SJSA1 (cell line): ENCODE results near the gene PRSS2. TPM values are rescaled to one million over a fixed set of nuclear protein-coding genes. Genes with fewer than 3 reads are reported as not detected.

Experiments used
- DNase-seq, 2 experiments: peaks; one replicate each; pipeline ENCODE4 v3.0.0-alpha.2; 2015 to 2020; ENCODE audit warnings: low spot score in 2 of 2, low read depth in 1 of 2
- H3K27ac ChIP-seq: fragments of 250-450 bp; sonication (Bioruptor Pico); 2 replicates; pipeline ENCODE4 v1.5.1; 2020; ENCODE audit warnings: mild to moderate bottlenecking, moderate library complexity
- H3K27me3 ChIP-seq: fragments of 250-450 bp; sonication (Bioruptor Pico); replicated peaks from 2 replicates; pipeline ENCODE4 v1.5.1; 2020; ENCODE audit warnings: mild to moderate bottlenecking, moderate library complexity
- H3K36me3 ChIP-seq: fragments of 250-450 bp; sonication (Bioruptor Pico); 2 replicates; pipeline ENCODE4 v1.5.1; 2020; ENCODE audit warnings: mild to moderate bottlenecking
- H3K4me1 ChIP-seq: fragments of 250-450 bp; sonication (Bioruptor Pico); replicated peaks from 2 replicates; pipeline ENCODE4 v1.6.1; 2021; ENCODE audit warnings: mild to moderate bottlenecking
- H3K4me3 ChIP-seq: fragments of 250-450 bp; sonication (Bioruptor Pico); 2 replicates; pipeline ENCODE4 v1.5.1; 2020; ENCODE audit warnings: mild to moderate bottlenecking
- H3K9me3 ChIP-seq: fragments of 250-450 bp; sonication (Bioruptor Pico); replicated peaks from 2 replicates; pipeline ENCODE4 v1.5.1; 2020; ENCODE audit warnings: mild to moderate bottlenecking
- total RNA-seq: library from RNA; depleted of rRNA; stranded (reverse); fragments of >200 nt; shearing (Covaris generic); gene quantifications from 2 replicates; pipeline ENCODE4 v1.2.3, GENCODE V29; 2014

The PRSS2 gene
- total RNA-seq, 1 experiment from 2014 or later: not detected

GRCh38 chr7:142806957-142807356, 36.2 kb downstream of the PRSS2 start:
- H3K27ac ChIP-seq: no peak overlapping the region
- no peak overlapping the region for H3K4me3 ChIP-seq
- H3K4me1 ChIP-seq: no peaks in the 10 kb centered on the region
- H3K9me3 ChIP-seq: no peaks in the 10 kb centered on the region
- peaks cover 7% of the 10 kb centered on the region; the same call in 1 of the 2 replicates for H3K27me3 ChIP-seq
- no peak for DNase-seq
- H3K36me3 ChIP-seq: no peaks in the 10 kb centered on the region

DNA sequence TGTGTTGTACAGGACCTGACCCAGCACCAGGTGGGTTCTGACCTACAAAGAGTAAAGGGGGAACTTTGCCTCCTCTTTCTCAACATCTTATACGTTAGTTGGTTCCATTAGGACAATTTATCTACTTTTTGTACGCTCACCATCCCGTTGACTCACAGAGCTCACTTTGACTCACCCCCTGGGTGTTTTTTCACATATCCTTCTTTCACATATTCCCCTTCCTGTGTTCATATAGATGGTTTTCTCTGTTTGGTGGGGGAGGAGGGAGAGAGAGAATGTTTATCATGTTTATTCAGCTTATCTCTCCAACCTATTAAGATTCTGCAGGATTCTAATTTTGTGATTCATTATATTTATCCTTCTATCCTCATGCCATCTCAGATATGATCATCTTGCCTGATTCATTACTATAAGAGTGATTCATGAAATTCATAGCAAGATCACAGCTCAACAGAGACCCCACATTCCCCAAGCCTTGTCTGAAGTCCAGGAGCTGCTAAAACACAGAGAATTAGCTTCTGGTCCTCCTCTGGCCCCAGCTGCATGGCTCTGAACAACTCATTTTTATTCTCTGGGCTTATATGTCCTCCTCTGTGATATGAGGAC, 37.2 kb downstream of the PRSS2 start:
- Histone ChIP-seq H3K36me3 (no peaks in the 10 kb centered on the region), H3K27ac (no peak overlapping the region), H3K4me1 (no peaks in the 10 kb centered on the region), H3K4me3 (no peak overlapping the region), H3K27me3 (peaks cover 7% of the 10 kb centered on the region; the same call in 1 of the 2 replicates), H3K9me3 (no peaks in the 10 kb centered on the region)
- no peak for DNase-seq

DNA sequence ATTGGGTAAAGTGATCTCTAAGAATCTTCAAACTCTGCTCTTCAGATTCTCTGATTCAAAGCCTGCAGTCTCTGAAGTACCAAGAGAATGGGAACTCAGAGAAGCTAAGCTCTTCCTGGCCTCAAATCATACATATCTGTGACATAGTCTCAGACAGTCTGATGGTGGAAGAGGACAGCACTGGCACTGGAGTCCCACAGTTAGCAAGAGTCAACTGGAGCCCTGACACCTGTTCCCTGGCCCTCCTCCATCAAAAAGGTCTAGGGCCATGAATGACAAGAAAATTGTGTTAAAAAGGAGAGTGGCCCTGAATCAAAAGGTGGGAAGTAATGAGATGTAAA, 37.7 kb downstream of the PRSS2 start:
- H3K9me3 ChIP-seq: no peaks in the 10 kb centered on the region
- no peaks in the 10 kb centered on the region for H3K4me1 ChIP-seq
- H3K4me3 ChIP-seq: no peak overlapping the region
- H3K27me3 ChIP-seq: peaks cover 7% of the 10 kb centered on the region; the same call in 1 of the 2 replicates
- no peaks in the 10 kb centered on the region for H3K36me3 ChIP-seq
- H3K27ac ChIP-seq: no peak overlapping the region
- DNase-seq: no peak

GRCh38 chr7:142808802-142809583, 38.2 kb downstream of the PRSS2 start:
- Histone ChIP-seq H3K36me3 (no peaks in the 10 kb centered on the region), H3K27me3 (peaks cover 7% of the 10 kb centered on the region; the same call in 1 of the 2 replicates), H3K9me3 (no peaks in the 10 kb centered on the region), H3K27ac (no peak overlapping the region), H3K4me3 (no peak overlapping the region), H3K4me1 (no peaks in the 10 kb centered on the region)
- no peak for DNase-seq

GRCh38 chr7:142809671-142810070, 38.9 kb downstream of the PRSS2 start:
- Histone ChIP-seq H3K27me3 (peaks cover 7% of the 10 kb centered on the region; the same call in 1 of the 2 replicates), H3K4me3 (no peak overlapping the region), H3K9me3 (no peaks in the 10 kb centered on the region), H3K4me1 (no peaks in the 10 kb centered on the region), H3K36me3 (no peaks in the 10 kb centered on the region), H3K27ac (no peak overlapping the region)
- DNase-seq: no peak

DNA sequence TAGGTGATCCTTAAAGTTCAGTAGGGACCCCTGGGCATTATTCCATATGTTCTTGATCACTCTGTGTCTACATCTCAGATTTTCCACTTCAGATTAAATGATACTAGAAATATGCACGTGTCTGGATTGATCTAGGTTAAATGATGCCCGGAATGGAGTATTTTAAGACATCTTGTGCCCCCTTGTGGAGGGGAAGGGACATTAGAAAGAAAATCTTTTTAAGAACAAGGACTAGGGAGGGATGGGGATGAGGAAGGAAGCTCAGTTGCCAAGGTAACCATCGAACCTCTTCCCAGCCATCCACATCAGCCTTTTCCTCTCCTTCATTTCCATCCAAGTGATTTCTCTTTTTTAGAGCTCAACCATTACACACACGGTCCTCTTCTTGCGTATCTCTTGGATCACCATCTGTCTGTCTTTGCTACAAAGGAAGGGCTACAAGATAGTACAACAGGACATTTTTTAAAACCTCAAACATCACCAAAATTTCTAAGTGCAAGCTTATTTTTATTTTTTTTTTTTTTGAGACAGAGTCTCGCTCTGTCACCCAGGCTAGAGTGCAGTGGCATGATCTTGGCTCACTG, 40.5 kb downstream of the PRSS2 start:
- Histone ChIP-seq H3K9me3 (no peaks in the 10 kb centered on the region), H3K36me3 (no peaks in the 10 kb centered on the region), H3K4me1 (no peaks in the 10 kb centered on the region), H3K4me3 (no peak overlapping the region), H3K27me3 (peaks cover 12% of the 10 kb centered on the region; the same call in 1 of the 2 replicates), H3K27ac (no peak overlapping the region)
- DNase-seq: peak in 1 of 2 experiments; percentile 39

DNA sequence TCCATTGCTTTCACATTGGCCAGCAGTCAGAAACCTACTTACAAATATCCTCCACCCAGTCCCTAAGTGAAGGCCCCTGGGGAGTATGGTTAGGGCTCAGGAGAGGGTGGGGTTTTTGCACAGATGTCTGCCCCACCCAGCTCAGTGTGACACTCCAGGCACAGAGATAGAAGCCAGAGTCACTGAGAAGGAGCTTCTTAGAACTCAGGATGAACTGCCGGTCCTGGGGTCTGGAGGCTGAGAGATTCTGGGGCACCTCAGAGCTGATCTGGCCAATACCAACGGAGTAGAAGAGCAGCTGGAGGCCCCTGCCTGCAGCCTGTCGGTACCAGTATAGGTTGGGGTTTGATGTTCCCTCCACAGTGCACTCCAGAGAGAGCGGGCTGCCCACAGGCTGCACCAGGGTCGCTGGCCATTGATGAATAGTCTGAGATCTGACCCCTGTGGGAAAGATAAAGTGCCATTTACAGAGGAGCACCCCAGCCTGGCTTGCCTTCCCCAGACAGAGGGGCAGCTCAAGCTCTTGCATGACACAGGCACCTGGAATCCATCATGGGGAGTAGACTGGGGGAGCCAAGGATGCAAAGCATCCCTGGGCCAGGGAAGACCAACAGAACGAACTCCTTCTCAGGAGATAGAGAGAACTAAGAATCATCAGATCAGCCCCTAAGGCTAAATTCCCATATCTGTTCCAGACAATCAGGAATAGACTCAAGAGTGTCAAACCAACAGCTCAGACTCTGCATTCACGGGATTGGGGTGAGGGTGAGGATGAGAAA, 41.9 kb downstream of the PRSS2 start:
- H3K4me3 ChIP-seq: no peak overlapping the region
- no peaks in the 10 kb centered on the region for H3K9me3 ChIP-seq
- H3K27me3 ChIP-seq: peaks cover 17% of the 10 kb centered on the region; the same call in 1 of the 2 replicates
- no peaks in the 10 kb centered on the region for H3K4me1 ChIP-seq
- H3K36me3 ChIP-seq: no peaks in the 10 kb centered on the region
- no peak for DNase-seq
- no peak overlapping the region for H3K27ac ChIP-seq

GRCh38 chr7:142813226-142813625, 42.5 kb downstream of the PRSS2 start:
- no peak overlapping the region for H3K4me3 ChIP-seq
- no peak overlapping the region for H3K27ac ChIP-seq
- peaks cover 18% of the 10 kb centered on the region; the same call in 1 of the 2 replicates for H3K27me3 ChIP-seq
- H3K4me1 ChIP-seq: no peaks in the 10 kb centered on the region
- DNase-seq: no peak
- no peaks in the 10 kb centered on the region for H3K9me3 ChIP-seq
- no peaks in the 10 kb centered on the region for H3K36me3 ChIP-seq

DNA sequence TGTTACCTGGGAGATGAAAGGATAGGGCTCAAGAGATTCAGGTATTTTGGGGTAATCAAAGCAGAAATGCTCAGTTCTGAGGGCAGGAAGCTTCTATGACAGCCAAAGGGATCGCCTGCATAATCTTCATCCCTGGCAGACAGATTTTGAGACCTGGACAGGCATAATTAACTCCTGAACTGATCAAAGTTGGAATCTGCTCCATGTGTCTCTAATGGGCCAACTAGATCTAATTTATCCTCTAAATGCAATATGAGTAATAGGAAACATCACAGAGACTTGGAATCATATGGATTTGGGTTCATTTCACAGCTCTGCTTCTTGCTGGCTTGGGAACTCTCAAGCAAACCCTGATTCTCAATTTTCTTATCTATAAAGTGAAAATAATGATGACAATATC, 42.9 kb downstream of the PRSS2 start:
- H3K9me3 ChIP-seq: no peaks in the 10 kb centered on the region
- no peak overlapping the region for H3K4me3 ChIP-seq
- H3K27ac ChIP-seq: no peak overlapping the region
- peaks cover 18% of the 10 kb centered on the region; the same call in 1 of the 2 replicates for H3K27me3 ChIP-seq
- H3K4me1 ChIP-seq: no peaks in the 10 kb centered on the region
- H3K36me3 ChIP-seq: no peaks in the 10 kb centered on the region
- DNase-seq: no peak

DNA sequence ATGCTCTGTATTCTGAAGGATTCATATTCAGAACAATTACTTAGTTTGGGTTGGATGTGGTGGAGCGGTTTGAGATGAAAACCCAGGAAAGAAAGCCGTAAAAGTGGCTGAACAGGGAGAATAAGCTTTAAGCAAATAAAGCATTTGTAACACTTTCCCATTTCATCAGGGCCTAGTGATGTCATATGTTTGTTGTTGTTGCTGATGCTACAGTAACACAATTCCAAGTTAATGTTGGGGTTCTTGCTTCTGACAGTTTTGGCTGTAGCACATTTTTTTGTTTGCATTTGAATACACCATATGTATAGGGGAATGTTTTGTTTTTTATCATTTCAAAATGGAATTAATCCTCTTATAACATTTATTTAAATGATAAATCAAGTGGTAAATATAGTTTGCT, 43.7 kb downstream of the PRSS2 start:
- no peak for DNase-seq

DNA sequence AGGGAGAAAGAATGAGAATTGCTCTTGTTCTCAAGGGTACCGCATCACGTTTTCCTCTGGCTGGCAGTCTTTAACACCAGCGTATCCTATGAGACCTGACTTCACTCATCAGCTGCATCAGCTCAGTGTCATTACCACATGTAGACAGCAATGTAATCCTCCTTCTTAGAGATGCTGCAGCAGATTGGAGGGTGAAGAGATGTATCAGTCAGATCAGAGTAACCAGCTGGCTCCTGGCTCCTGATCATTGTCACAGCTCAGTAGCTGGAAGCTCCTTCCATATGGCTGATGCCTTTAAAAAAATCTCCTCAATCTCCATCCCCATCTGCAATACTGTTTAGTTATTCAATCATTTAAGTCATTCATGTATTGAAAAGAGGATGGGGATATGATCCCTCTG, 44.4 kb downstream of the PRSS2 start:
- Histone ChIP-seq H3K4me1 (no peaks in the 10 kb centered on the region), H3K27me3 (peaks cover 14% of the 10 kb centered on the region; the same call in 1 of the 2 replicates), H3K36me3 (no peaks in the 10 kb centered on the region), H3K4me3 (no peak overlapping the region), H3K9me3 (no peaks in the 10 kb centered on the region; the same call in 1 of the 2 replicates), H3K27ac (no peak overlapping the region)
- no peak for DNase-seq

More for the DNA sequence above, 43.7 kb downstream of the PRSS2 start:
- Histone ChIP-seq H3K27ac (no peak overlapping the region), H3K36me3 (no peaks in the 10 kb centered on the region), H3K4me3 (no peak overlapping the region), H3K9me3 (no peaks in the 10 kb centered on the region; the same call in 1 of the 2 replicates), H3K27me3 (peaks cover 18% of the 10 kb centered on the region; the same call in 1 of the 2 replicates), H3K4me1 (no peaks in the 10 kb centered on the region)

DNA sequence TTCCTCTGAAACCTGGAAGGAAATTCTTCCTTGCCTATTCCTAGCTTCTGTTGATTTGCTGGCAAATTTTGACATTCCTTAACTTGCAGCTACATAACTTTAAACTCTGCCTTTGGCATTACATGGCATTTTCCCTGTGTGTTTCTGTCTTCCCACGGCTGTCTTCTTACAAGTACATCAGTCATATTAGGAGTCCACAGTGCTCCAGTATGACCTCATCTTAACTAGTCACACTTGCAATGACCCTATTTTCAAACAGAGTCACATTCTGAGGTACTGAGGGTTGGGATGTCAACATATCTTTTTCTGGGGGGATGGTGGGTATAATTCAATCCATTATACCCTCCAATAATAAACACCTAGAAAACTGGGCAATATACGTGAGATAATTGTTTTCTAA, 46.7 kb downstream of the PRSS2 start:
- no peak for DNase-seq
- Histone ChIP-seq H3K4me1 (no peaks in the 10 kb centered on the region), H3K9me3 (no peaks in the 10 kb centered on the region; the same call in 1 of the 2 replicates), H3K27me3 (peaks cover 17% of the 10 kb centered on the region; the same call in 1 of the 2 replicates), H3K4me3 (no peak overlapping the region), H3K27ac (no peak overlapping the region), H3K36me3 (no peaks in the 10 kb centered on the region)

GRCh38 chr7:142819530-142819929, 48.8 kb downstream of the PRSS2 start:
- no peaks in the 10 kb centered on the region for H3K36me3 ChIP-seq
- DNase-seq: no peak
- no peaks in the 10 kb centered on the region for H3K4me1 ChIP-seq
- H3K27me3 ChIP-seq: peaks cover 17% of the 10 kb centered on the region; the same call in 1 of the 2 replicates
- H3K4me3 ChIP-seq: no peak overlapping the region
- H3K9me3 ChIP-seq: no peaks in the 10 kb centered on the region; the same call in 1 of the 2 replicates
- H3K27ac ChIP-seq: no peak overlapping the region
